GM12864 (cell line): ENCODE results near the gene TMC1.
"Not testable (repeated sequence)": the region's sequence is repeated elsewhere in the genome, so short reads cannot be mapped to it uniquely, and the experiment has no call there.

Experiments used
- DNase-seq: peaks from one replicate; pipeline ENCODE4 v3.0.0-alpha.2; 2011; ENCODE audit warnings: low read depth
- H3K4me3 ChIP-seq: 2 replicates; pipeline ENCODE4 v1.5.1; 2011; ENCODE audit warnings: mild to moderate bottlenecking, low read depth, low read length, control low read depth
- CTCF ChIP-seq: IDR thresholded peaks from 2 replicates; pipeline ENCODE4 v1.5.1; 2011; ENCODE audit warnings: low read depth, mild to moderate bottlenecking, moderate library complexity, low read length, control low read depth, inconsistent platforms; ENCODE audit errors: missing control alignments

The TMC1 gene

DNA sequence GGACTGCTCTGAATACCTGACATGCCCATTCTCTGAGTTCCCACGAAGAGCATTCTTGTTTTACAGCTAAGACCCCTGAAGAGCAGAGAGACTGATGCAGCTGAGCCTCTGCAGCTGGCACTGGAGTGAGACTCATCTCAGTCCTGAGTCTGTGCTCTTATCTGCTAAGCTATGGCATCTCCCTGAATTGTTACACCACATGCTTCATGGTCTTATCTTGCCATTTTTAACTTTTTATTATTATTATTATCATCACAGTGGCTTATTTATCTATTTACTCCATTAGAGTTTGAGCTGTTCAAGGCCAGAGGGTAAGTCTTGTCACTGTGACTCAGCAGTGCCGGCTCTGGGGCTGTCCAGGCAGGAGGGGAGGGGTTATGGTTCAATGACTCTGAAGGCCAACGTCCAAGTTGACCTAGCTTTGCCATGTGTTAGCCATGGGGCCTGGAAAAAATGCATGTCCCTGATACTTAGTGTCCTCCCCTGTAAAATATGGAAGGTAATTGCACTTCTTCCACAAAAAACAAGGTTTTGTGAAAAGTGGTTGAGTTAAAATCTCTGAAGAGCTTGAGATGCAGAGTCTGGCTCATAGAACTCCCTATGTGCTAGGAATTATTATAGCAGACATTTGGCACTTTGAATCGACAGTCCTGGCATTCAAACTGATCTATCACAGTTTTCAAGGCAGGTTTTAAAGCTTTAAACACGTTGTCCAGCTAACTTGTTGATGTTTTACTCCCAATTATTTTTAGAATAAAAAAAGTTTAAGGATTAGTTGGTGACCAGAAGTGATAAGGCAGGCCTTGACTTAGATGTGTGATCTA, 336.9 kb downstream of the TMC1 start:
- no peak for DNase-seq
- no peak for TF ChIP-seq CTCF
- no peak overlapping the region for H3K4me3 ChIP-seq

GRCh38 chr9:72862788-72863187, 341.4 kb downstream of the TMC1 start:
- not testable (repeated sequence) for DNase-seq, H3K4me3 ChIP-seq

DNA sequence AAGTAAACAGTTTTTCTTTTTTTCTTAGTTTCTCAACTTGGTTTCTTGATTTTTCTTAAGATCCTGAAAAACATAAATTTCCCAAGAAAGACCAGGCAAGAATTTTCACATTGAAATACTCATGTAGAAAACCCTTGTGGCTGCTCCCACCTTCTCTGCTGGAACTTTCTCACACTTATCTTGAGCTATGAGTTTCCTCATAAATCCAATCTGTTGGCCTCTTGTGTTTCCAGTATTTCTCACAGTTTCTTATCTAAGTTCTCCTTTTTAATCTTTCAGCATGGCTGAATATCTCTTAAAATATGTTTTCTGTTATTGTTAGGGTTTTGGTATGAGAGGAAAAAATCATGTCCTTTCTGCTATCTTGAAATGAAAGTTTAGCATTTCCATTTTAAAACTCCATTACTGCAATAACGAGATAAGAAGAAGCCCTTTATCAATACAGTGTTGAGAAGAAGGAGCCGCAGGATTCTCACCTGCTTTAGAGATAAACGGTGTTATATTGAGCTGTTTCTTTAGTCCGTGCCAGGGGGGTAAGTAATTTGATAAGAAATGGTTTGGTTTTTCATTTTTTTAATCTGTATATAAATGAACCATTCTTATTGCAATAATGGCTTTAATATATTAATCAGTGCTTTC, 342.2 kb downstream of the TMC1 start:
- DNase-seq, result no peak
- no peak overlapping the region for H3K4me3 ChIP-seq
- no peak for TF ChIP-seq CTCF

- TF ChIP-seq CTCF, result no peak
- no peak for DNase-seq
- no peak overlapping the region for H3K4me3 ChIP-seq
Measured at GRCh38 chr9:72864327-72864726, 342.9 kb downstream of the TMC1 start.

DNA sequence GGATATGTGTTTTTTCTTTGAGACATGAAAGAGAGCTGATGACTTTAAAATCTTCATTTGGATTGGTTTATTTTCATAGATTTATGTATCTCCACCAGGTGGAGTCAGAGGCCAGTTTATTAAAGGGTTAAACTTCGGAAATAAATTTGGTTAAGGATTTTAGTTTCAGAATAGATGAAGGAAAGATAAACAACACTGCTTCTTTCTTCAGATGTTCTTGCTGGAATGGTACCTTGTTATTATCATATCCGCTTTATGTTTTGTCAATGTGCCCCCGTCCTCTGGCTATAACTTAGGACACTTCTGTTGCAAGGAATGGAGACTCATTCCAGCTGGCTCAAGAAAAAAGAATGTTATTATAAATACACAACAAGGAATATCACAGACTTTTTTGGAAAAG, 350.3 kb downstream of the TMC1 start:
- TF ChIP-seq CTCF, result no peak
- DNase-seq, result no peak
- H3K4me3 ChIP-seq, result no peak overlapping the region

DNA sequence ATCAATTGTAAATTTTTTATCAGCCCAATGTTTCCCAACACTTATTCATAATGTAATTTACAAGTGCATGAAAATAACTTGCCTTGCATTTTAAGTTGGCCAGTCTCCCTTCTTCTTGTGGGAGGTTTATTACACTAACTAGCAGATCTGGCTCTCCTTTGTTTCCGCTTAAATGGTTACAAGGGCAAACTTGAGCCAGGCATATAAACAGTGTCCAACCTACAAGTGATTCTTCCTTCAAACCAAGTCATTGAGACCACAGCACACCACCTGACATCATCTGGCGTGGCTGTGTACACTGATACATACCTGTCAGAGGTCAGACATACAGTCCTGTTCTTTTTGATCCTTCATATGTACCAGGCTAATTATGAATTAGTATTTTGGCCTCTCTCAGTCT, 351.3 kb downstream of the TMC1 start:
- no peak for TF ChIP-seq CTCF
- H3K4me3 ChIP-seq, result no peak overlapping the region
- DNase-seq, result no peak

- DNase-seq, result no peak
- no peak overlapping the region for H3K4me3 ChIP-seq
- TF ChIP-seq CTCF, result no peak
Measured at GRCh38 chr9:72873456-72873855, 352.0 kb downstream of the TMC1 start.
